GM19324 (cell line): ENCODE results near the gene BCL2L13.
A peak's percentile ranks its signal among the peaks of the same experiment; 100 is the strongest.

ENCODE experiments used
- ATAC-seq: cut with Tn5 transposase; IDR thresholded peaks from one replicate; pipeline ENCODE4 v1.9.1; 2021; ENCODE audit warnings: mild to moderate bottlenecking, moderate library complexity; ENCODE audit not compliant: unreplicated experiment, low FRiP score

Gene BCL2L13

DNA sequence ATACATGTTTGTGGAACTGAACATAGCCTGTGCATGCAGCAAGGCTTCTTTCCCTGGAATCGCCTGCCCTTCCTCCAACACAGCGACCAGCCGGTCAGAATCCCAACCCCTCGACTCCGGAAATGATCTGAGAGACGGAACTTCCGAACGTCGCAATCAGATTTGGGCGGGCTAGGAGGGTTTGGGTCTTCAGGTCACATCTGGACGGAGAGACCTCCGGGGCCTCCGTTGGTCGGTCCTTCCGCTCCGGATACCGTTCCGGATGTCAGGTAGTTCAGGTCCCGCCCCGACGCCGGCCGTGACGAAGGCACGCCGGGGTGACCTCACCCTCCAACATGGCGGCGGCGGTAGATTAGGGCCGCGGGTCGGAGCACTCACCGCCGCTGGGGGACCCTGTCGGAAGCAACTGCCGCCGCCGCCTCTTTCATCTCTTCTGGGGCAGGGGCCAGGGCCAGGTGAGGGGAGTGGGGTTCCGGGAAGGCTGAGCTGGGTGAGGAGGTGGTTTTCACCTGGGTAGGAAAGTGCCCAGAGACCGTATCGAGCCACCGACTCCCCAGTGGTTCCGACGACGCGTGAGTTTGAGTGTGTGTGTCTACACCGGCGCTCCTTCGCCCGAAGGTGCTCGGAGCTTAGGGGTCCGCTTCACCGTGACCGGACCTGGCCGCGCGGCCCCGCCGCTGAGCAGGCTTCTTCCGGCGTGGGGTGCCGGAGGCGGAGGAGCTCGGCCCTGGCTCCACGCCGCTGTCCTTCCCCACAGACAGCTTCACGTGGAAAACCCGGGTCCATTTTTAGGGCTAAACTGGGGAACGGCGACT is at the start of gene BCL2L13:
TSS of gene BCL2L13 (plus strand) at position 326 of the 815 bp plus-strand sequence. CDS start 16,955 bp downstream, outside the sequence.
- peak; percentile 91 for ATAC-seq

GRCh38 chr22:17589810-17590375 is 48.7 kb upstream of the BCL2L13 start:
- ATAC-seq: no peak

DNA sequence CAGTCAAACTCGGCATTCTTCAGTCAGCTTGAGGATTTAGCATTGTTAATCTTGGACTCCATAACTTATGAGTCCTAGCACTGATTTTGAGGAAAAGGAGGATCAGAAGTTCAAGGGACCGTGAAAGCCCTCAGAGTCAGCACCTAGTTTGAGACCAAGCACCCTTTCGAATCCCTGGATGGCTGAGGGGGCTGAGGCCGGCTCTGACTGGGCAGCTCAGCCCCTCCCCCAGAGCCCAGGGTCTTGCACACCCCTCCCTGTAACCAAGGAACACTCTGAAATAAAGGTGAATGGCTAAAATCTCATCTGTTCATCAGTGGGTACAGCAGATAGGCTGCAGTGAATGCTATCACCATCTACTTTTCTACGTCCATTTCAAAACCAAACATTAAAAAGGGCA is 48.0 kb upstream of the BCL2L13 start:
- ATAC-seq: no peak

DNA sequence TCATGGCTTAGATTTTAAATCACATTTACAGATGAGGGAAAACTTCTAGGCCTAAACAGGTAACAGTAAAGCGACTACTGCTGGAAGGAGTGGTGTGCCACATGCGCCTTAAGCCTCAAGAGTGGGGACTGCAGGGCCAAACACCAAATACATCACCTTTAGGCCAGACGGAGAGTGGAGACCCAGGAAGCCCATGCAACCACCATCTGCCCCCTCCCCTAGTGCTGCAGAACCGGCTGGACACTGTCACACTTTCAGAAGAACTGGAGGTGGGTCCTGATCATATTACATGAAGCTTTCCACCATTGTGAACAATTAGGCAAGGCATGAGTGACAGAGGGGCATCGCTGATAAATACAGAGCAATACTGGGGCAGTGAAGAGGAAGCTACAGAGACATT is 46.4 kb upstream of the BCL2L13 start:
- no peak for ATAC-seq

DNA sequence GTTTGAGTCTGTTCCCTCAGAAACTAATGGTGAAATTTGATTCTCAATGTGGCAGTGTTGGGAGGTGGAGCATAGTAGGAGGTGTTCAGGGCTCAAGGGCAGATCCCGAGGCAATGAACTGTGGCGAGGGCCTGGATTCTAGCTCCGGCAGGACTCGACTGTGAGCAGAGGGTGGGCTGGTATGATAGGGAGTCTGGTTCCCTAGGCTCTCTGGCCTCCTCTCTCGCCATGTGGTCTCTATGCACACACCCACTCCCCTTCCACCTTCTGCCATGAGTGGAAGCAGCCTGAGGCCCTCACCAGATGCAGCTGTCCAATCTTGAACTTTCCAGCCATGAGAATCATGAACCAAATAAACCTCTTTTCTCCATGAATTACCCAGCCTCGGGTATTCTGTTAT is 42.3 kb upstream of the BCL2L13 start:
- no peak for ATAC-seq

DNA sequence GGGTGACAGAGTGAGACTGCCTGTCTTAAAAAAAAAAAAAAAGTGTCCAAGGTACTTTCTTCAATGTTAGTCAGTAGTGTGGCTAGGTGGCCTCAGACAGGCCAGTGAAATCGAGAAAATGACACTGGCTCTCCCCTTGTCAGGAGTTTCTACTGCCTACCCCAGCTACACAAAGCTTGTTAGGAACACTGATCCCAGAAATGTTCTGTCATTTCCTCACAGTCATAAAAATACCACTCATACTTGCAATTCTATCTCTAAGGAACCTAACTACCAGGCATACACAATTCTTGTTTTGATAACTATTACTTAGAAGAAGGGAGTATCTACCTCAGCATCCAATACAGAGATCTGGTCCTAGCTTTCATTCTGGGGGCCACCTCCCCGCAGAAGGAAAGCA is 41.3 kb upstream of the BCL2L13 start:
- ATAC-seq: no peak

- ATAC-seq: no peak
These were observed 40.2 kb upstream of the BCL2L13 start for GRCh38 chr22:17598318-17598717.

GRCh38 chr22:17601031-17601430 is 37.5 kb upstream of the BCL2L13 start:
- no peak for ATAC-seq

DNA sequence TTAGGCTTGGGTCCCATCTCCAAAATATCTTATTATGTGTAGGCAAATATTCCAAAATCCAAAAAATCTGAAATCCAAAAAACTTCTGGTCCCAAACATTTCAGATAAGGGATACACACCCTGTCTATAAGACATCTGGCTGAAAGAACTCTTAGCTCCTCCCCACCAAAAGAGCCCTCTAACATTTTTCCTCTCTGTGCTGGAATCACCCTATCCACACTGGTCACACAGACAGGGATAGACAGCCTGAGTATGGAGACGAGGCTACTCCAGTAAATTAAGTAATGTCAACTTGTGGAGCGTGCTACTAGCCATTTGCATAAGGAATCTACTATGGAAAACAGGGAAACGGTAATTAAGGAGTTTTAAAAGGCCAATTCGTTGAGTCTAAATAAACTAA is 34.9 kb upstream of the BCL2L13 start:
- no peak for ATAC-seq

GRCh38 chr22:17606496-17606895 is 32.1 kb upstream of the BCL2L13 start:
- no peak for ATAC-seq

- ATAC-seq: no peak
These were observed 30.6 kb upstream of the BCL2L13 start for GRCh38 chr22:17607891-17608521.

DNA sequence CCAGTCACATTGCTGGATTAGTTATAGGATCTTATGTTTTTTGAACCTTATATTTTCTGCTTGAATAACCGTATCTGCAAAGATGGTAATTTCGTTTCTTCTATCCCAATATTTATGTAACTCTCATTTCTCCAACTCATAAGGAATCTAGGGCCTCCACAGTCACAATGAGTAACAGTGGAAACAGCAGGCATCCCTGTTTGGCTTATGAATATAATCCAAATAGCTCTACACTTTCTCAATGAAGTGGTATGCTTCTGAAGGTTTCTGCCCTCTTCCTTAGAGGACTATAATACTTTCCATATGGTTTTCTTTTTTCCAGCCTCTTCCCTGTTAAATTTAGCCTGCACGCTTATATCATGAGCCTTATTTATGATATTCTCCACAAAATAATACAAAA is 26.5 kb upstream of the BCL2L13 start:
- ATAC-seq: no peak

GRCh38 chr22:17613280-17613679 is 25.3 kb upstream of the BCL2L13 start:
- ATAC-seq: no peak

DNA sequence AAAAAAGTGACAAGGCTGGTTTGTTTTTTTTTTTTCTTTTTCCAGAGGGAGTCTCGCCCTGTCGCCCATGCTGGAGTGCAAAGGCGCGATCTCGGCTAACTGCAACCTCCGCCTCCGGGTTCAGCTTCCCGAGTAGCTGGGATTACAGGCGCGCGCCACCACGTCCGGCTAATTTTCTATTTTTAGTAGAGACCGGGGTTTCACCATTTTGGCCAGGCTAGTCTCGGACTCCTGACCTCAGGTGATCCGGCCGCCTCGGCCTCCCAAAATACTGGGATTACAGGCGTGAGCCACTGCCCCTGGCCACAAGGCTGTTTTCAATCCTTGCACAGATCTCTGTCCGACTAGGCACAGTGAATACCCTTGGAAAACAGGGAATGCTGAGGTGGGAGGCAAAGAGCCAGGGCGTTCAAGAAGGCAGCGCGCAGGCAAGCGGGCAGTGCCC is 10.6 kb upstream of the BCL2L13 start:
- ATAC-seq: no peak

DNA sequence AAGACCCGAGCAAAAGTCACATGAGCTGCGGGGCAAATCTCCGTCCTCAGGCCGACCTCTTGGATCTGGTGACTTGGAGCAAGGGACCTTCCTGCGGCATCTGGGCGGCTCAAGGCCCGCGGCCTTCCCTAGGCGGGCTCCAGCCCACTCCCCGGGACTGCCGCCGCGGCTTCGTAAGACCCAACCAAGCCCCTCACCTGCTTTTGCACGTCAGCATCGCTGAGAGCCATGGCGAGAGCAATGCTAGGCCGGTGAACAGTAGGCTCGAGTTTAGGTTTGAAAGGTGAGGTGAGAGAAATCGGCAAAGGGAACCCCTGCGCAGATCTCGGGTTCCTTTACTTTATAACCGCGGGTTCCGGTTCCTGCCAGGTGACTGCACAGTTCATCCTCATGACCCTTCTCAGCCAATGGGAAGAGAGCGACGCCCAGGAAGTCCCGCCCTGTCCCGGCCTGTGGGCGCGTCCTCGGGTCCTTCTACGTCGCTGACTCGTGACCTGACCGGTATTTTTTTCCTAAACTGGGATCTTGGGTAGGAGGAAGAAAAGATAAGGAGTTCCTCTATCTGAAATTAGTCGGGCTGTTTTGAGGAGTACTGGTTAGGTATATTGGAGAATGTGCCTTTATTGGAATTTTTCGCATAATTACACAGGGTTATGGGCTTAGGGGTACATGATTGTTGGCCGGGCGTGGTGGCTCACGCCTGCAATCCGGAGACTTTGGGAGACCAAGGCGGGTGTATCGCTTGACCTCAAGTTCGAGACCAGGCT is 10.0 kb upstream of the BCL2L13 start, which contains the start of gene ATP6V1E1:
TSS of gene ATP6V1E1 (minus strand) at position 344 of the 767 bp plus-strand sequence. CDS start at position 230, 114 bp downstream.
- ATAC-seq: peak; percentile 99

- ATAC-seq: no peak
These were observed 9.4 kb upstream of the BCL2L13 start for GRCh38 chr22:17629173-17629489.

- ATAC-seq: no peak
These were observed 8.9 kb upstream of the BCL2L13 start for GRCh38 chr22:17629641-17630040.

DNA sequence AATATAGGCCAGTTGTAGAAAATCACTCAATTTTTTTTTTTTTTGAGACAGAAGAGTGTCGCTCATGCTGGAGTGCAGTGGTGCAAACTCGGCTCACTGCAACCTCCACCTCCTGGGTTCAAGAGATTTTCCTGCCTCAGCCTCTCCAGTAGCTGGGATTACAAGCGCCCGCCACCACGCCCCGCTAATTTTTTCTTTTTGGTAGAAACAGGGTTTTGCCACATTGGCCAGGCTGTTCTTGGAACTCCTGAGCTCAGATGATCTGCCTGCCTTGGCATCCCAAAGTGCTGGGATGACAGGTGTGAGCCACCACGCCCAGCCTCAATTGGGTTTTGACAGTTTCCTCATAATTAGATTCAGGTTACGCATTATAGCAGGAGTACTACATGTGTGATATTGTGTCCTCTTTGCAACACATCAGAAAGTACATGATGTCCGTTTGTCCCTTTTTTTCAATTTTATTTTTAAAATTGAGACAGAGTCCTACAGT is 7.4 kb upstream of the BCL2L13 start:
- no peak for ATAC-seq

DNA sequence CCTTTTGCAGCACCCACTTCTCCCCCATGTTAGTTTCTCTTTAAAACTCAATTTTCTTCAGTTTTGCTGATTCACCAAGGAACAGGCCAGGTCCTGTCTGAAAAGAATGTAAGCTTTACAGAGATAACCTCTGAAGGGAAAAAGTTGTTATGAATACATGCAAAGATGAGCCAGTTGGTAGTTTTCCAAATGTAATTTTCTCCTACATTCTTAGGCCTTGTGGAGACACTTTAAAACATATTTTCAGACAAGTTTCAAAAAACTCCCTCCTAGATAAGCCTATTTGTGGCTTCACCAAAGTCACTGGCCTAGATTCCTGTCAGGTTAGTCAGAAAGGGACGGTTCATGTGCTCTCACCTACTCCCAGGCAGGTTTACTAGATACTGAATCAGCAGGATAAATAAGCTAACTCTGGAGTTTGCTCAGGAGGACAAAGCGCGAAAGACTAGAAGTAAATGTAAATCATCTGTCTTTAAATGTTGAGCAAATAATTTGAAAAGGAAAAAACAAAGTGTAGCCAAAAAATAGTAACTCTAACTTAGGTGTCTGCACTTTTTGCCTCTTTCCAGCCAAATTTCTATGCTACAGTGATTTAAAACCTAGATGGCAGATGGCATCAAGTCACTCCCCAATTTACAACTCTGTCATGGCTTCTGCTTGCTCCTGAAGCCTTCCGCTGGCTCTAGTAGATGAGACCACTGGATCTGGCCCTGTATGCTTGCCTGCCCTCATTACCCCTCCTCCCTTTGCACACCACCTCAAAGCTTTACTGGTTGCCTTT is 5.2 kb upstream of the BCL2L13 start:
- no peak for ATAC-seq

DNA sequence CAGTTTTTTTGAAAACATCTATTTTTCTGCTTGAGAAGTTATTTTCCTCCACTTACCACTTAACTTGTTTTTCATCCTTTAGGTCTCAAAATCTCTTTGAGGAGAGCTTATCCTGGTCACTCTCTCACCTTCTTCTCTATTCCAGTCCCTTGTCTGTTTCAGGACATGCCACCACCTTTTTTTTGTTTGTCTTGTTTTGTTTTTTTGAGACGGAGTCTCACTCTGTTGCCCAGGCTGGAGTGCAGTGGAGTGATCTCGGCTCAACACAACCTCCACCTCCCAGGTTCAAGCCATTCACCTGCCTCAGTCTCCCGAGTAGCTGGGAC is 4.6 kb upstream of the BCL2L13 start:
- no peak for ATAC-seq
